HG03095 (cell line): ENCODE data around the gene RACK1.
"Not testable (repeated sequence)": the region's sequence is repeated elsewhere in the genome, so short reads cannot be mapped to it uniquely, and the experiment has no call there.

Experiments
- ATAC-seq: cut with Tn5 transposase; IDR thresholded peaks from one replicate; pipeline ENCODE4 v1.9.1; 2021; ENCODE audit warnings: moderate library complexity; ENCODE audit not compliant: unreplicated experiment

The RACK1 gene

DNA sequence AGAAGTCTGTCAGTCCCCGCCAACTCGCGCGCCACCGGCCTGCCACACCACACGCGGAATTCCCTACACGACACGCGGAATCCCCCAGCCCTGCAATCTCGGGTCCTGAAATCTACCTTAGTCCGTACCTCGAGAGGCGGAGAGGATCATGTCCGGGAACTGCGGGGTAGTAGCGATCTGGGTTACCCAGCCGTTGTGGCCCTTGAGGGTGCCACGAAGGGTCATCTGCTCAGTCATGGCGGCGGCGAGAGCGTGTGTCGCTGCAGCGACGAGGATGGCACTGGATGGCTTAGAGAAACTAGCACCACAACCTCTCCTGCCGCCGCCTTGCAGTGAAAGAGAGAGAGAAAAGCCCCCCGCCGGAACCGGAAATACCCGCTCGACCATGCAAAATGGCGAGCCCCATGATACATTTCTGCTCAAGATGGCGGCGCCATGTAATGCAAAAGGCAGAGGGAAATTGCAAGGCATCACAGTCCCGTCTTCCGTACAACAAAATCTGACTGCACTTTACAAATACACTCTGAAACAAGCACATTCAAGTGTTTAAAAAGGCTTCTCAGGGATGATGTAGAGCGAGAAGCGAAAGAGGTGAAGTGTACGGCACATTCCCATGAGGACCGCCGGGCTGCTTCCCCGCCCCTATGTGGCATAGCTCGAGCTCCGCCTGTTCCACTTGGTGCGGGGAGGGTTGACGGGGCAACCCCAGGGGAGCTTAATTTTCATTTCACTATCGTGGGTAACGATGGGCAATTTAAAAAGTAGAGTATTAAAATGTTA lies at the start of gene RACK1:
Gene RACK1, minus strand, starts transcription at position 343 of the 780 bp plus-strand sequence. Its CDS starts 106 bp downstream, at position 237.
- peak; percentile 47 for ATAC-seq

DNA sequence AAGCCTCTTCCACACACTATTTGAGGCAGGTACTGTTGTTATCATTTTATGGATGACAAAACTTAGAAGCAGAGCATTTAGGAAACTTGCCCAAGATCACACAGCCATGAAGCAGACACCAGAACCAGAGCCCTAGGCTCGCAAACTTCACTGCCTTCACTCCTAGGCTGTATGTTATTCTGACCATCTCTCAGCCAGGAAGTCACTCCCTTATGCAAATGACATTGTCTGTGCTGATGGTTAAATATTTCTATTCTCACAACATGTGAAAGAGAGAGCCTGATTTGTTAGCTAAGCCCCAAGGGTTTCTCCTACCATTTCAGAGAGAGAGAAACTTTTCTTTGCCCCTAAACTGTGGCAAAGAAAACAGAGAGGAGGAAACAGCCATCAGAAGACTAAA lies 43.6 kb upstream of the RACK1 start:
- not testable (repeated sequence) for ATAC-seq

DNA sequence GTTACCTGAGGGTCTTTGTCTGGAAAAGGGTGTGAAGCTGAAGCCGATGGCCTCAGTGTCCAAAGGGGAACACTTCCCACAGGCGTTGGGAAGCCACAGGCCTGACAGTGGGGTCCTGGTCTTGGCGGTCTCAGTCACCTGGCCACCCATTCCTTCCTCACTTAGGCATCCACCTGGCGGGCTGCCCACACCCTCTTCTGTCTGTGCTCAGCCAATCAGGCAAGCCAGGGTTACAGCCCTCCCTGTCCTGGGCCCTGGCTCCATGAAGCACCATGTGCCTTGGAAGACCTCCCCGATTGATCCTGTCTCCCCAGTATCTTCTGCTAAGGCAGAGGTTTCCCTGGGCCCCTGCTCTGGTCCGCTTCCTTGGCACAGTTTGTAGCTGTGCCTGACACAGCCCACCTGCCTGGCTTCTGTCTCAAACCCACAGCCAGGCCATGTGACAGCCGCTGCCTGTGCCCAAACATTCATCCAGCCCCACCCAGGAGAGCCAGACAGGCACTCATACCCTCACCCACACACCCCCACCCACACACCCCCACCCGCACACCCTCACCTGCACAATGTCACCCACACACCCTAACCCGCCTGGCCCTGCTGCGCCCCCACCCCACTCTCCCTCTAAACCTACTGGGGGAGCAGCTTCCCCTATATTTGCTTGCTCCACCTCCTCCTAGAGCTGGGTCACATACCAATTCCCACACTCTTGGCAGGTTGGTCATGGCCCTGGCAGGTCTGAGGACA lies 42.4 kb upstream of the RACK1 start:
- not testable (repeated sequence) for ATAC-seq

DNA sequence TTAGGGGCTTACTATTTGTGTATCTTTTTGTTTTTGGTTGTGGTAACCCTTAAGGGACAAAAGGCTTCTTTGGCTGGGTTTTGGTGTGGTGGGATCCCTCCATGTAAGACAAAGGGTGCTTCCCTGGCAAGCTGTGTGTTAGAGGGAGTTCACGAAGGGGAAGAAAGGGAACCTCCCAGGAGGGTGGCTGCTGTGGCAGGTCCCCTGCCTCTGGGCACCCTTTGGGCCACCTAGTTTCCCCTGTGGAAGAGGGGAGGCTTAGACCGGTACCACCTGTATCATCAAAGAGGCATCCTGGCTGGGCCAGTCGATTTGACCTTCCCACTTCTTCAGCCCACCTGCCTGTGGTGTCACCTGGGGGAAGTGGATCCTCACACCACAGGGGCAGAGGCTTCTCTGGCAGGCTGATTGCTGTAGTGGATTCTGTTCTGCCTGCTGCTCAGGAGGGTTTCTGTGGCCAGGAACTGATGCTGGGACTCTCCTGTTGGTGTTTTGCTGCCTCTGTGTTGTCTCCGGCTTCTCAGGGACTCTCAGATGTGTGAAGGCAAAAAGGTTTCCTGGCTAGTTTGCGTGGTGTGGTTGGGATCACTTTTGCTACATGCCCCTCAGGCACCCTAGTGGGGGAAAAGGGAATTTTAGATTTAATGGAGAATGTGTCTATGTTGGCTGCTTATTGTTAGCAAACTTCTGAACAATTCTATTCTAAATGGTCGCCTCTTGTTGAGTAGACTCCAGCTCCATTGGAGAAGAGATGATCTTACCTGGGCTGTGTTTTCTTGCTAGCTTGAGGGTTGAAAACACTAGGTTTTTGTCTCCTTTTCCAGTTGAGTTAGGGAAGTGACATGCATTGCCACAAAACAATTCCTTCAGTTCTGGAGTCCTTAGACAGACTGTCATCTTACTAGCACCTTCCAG lies 40.4 kb upstream of the RACK1 start:
- ATAC-seq, result not testable (repeated sequence)

DNA sequence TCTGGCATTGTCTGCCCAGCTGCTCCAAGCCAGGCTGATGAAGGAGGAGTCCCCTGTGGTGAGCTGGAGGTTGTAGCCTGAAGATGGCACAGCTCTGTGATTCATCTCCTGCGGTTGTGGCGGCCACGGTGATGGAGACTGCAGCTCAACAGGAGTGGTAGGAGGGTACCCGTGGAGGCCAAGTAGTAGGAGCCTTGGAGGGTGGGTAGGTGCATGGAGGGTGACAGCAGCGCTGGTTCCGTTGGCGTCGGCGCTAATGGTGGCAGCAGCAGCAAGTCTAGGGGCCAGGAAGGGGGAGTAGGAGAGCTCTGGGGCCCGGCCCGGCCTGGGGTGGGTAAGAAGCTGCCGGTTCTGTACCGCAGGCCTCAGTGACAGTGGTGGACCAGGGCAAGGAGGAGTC lies 39.6 kb upstream of the RACK1 start:
- ATAC-seq, result no peak

DNA sequence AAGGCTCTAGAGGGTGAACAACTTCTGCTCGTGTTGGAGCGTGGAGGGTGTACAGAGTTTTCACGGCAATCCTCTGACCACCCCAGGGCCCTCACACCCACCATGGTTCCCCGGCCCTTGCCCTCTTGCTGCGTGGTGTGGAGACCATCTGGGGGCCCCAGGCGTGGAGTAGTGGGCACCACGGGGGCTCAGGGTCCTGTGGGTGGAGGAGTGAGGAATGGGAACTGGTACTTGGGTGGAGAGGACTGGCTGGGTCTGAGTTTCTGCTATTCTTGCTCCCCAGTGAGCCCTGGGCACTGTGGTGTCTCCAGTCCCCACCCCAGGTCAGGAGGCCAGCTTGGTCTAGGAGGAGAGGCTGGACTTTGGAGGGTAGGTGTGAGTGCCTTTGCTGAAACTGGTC lies 39.2 kb upstream of the RACK1 start:
- ATAC-seq, result no peak

DNA sequence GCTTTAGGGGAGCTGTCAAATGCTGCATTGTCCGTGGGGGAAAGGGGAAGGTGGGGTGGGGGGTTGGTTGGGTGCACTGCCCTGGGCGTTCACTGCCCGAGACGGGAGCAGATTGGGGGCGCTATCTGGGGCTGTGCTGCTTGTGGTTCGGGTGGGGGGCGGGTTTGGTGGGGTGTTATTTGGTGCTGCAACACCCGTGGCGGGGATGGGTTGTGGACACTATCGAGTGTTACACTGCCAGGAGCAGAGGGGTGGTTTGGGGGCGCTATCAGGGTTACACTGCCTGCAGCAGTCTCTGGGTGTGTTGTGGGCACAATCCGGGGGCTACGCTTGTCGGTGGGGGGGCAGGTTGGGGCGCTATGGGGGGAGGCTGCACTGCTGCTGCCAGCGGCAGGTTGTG lies 38.7 kb upstream of the RACK1 start:
- ATAC-seq, result not testable (repeated sequence)

DNA sequence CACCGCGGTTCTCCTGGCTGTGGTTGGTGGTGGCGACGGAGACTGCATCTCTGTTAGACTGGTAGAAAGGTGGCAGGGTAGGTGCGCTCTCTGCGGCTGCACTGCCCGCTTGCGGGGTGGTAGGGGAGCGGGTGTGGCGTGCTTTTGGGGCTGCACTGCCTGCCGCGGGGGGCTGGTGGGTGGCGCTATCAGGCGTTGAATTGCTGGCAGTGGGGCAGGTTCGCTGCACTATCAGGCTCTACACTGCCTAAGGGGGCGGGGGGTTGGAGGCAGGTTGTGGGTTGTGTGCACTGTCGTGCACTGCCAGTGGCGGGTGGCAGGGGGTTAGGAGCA lies 38.2 kb upstream of the RACK1 start:
- no peak for ATAC-seq

DNA sequence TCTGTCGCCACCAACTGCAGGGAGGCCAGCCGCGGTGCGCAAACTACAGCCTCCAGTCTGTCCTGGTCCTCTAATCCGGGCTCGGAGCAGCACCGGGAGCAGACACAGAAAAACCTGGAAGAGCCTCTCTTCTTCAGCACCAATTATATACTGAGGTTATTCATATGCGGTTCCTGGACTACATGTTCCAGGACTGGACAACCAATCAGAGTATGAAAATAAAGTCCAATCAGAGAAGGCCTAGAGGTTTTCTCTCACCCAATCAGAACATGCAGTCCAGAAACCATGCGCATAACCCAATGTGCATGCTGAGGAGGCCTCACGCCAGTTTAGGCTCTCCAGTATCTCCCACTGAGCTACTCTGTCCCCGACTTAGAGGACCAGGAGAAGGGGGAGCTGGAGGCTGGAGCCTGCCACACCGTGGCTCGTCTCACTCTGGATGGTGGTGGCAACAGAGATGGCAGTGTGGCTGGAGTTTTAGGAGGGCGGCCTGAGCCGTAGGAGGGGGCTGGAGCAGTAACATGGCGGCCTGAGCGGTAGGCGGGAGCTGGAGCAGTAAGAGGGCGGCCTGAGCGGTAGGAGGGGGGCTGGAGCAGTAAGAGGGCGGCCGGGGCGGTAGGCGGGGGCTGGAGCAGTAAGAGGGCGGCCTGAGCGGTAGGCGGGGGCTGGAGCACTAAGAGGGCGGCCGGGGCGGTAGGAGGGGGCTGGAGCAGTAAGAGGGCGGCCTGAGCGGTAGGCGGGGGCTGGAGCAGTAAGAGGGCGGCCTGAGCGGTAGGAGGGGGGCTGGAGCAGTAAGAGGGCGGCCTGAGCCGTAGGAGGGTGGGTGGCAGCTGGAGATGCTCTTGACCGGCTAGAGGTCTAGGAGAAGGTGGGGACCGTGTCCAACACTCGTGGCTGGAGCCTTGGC lies 37.6 kb upstream of the RACK1 start:
- ATAC-seq, result no peak

DNA sequence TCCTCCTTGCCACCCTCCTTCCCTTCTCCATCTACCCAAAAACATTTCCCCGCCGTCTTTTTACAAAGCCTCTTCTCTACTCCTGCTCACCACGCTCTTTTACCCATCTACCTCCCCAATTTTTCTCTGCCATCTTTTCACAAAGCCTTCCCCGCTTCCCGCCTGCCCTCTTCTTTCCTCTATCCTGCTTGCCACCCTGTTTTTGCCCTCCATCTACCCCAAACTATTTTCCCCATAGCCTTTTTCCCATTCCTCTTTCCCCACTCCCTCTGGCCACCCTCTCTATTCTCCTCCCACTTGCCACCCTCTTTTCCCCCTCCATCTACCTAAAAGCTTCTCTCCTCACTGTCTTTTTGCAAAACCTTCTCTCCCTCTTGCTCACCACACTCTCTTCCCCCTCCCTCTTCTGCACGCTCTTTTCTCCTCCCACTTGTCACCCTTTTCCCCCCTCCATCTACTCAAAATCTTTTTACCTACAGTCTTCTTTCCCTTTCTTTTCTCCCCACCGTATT lies 36.6 kb upstream of the RACK1 start:
- ATAC-seq, result no peak

DNA sequence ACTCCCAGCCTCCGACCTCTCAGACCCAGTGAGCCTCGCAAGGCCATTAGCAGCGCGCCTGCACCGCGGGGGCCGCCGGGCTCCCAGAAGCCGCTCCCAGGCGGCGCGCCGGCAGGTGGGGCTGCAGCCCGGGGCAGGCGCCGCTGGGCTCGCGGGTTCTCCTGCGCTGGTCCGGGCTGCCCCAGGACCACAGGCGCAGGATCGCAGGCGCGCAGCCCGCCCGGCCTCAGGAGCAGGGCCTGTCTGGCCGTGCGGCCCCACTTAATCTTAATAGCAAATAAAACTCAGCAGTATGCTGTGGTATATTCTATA lies 29.7 kb upstream of the RACK1 start:
- not testable (repeated sequence) for ATAC-seq

DNA sequence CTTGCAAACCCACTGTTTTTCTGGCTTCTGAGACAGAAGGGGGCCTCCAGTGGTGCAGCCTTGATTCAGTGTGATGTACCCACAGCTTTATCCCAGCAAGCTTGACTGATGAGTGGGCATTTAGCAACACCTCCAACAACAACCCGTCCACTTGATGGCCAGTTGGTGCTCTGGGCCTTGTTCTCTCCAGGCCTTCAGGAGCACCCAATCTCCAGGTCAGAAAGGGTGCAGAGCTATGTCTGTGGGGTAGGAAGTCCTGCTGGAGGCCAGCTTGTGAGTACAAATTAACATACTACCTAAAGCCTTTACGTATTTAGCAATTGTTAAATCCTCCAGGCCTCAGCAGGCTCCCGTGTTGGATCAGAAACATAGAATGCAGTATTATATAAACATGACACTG lies 27.4 kb upstream of the RACK1 start:
- ATAC-seq, result no peak

DNA sequence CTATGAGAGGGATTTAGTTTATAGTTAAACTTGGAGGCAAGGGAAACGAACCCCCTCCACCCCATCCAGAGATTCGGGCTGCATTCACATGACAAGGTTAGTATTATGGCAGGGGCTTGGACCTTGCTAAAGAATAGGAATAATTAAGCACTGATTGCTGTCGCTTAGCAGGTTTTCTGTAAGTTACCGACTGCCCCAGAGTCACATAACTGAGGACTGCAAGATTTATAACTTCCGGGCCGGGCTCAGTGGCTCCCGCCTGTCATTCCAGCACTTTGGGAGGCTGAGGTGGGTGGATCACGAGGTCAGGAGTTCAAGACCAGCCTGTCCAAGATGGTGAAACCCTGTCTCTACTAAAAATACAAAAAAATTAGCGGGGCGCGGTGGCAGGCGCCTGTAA lies 24.2 kb upstream of the RACK1 start:
- not testable (repeated sequence) for ATAC-seq

DNA sequence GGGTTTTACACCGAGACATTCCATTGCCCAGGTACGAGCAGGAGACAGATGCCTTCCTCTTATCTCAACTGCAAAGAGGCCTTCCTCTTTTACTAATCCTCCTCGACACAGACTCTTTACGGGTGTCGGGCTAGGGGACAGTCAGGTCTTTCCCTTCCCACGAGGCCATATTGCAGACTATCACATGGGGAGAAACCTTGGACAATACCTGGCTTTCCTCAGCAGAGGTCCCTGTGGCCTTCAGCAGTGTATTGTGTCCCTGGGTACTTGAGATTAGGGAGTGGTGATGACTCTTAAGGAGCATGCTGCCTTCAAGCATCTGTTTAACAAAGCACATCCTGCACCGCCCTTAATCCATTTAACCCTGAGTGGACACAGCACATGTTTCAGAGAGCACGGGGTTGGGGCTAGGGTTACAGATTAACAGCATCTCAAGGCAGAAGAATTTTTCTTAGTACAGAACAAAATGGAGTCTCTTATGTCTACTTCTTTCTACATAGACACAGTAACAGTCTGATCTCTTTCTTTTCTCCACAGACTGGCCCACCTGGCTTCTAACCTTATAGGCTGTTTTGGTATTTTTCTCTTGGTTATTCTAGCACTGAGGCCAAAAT lies 23.7 kb upstream of the RACK1 start:
- ATAC-seq, result not testable (repeated sequence)

DNA sequence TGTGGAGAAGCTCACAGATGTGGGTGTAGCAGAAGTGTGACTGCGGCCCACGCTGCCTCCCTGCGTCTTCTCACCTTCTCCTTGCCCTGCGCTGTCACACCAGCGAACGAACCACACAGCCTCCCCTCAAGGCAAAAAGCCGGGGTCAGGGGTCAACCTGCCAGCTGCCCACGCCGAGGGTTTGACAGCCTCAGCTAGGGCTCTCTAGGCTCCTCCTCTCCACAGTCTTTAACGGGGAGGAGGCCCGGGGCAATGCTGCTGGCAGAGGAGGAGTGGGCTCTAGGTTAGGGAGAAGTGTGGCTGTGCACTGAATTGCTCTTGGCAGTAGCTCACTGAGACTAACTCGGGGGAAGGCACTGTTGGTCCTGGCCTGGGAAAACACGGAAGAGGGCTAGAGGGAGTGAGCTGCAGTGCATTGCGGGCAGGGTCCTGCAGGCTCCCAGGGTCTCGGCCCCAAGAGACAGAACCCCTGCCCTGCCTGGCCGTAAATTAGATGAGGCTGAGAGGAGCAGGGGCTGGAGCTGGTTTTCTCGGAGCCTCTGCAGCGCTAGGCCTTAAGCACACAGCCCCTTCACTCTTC lies 21.5 kb upstream of the RACK1 start:
- no peak for ATAC-seq

DNA sequence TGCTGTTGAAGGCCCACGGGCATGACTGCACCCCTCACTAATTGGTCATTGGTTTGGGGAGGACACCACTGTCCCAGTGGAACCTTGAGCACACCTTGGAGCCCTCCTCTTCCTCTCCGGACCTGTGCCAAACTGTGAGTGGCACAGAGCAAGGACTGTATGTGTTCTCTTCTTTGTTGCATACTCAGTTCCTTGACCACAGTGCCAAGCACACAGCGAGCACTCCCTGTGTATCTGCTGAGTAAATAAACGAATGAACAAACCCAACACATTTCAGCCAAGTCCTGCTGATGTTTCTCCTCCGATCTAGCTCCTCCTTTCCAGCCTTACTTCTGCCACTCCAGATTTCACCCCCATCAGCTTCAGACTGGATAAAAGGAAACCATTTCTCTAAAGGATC lies 19.9 kb upstream of the RACK1 start:
- no peak for ATAC-seq

DNA sequence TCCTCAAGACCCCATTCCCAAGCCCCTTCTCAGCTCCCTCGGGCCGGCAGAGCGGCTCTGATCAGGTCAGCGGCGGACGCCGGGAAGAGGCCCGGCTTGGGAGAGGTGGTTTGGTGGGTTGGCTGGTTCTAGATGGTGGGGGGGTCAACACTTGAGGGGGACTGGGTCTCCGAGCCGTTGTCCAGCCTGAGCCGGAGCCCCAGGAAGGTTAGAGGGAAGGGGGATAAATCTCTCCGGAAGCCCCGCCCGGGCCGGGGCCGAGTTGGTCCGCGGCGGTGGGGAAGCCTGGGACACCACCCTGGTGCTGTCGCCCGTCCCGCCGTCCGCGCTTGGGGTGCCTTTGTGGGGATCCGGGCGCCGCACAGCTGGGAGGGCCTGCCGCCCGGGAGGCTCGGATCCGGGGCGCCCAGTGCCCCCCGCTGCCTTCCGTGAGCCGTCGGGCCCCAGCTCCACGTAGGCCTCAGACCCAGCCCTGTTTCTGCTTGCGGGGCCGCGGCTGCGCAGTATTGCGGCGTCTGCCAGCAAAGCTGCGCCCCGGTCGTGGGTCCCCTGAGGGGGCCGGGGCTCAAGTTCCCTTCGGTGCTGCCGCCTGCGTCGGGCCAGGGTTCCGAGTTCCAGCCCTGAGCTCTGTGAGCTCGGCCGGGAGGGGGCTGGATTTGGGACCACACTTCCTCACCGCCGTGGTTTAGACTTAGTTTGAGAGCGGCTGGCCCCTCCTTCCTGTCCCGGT lies 17.8 kb upstream of the RACK1 start:
- ATAC-seq, result peak; percentile 53

DNA sequence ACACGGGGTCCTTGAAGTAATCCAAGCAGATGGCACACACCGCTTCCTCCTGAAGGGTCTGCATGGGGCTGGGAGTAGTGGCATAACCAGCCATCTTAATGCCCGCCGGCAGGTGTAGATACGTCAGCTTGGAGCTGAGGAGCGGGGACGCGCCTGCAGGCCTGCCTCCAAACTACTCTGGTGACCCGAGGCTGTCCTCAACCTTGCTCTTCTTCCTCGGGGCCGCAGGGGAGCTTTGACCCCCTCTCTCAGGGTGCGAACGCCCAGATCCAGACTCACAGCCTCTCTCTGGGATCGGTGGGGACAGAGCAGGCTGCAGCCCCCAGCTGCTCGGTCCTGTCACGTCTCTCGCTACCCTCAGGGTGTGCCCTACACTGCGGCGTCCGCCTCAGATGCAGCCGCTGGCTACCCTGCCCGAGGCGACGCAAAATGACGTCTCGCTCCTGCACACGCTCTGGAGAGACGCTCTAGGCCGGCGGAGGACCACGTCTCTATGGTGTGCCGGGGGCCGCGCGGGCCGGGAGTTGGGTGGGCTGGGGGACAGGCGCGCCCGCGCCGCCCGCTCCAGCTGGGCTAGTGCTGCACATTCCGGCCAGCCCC lies 17.1 kb upstream of the RACK1 start, which contains the start of gene TRIM52:
Gene TRIM52, minus strand, starts transcription at position 424 of the 600 bp plus-strand sequence. Its CDS starts 330 bp downstream, at position 94.
- ATAC-seq, result peak; percentile 73
